ENCODE data around the gene LAMA4.

The LAMA4 gene

GRCh38 chr6:112272799-112273198 is 18.4 kb upstream of the LAMA4 start:
- DNase-seq (ENCODE audit: low spot score), result no peak

DNA sequence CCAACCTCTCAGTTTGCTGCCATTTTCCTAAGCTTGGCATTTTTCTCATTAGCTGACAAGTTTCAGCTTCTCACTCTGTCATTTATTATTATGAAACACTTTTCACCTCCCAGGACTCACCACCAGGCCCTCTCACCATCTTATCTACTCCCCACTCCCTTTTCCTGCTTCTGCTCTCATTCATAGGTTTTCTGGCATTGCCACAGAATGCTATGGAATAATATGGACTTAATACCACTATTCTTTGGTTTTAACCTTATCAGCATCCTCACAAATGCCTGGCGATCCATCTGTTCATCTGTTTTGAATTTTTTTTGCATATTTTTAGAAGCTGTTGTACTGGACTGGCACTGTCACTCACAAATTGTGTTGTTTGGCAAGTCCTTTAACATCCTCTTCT is 16.4 kb upstream of the LAMA4 start:
- DNase-seq (ENCODE audit: low spot score), result no peak

GRCh38 chr6:112269979-112270566 is 15.7 kb upstream of the LAMA4 start:
- no peak for DNase-seq (ENCODE audit: low spot score)

DNA sequence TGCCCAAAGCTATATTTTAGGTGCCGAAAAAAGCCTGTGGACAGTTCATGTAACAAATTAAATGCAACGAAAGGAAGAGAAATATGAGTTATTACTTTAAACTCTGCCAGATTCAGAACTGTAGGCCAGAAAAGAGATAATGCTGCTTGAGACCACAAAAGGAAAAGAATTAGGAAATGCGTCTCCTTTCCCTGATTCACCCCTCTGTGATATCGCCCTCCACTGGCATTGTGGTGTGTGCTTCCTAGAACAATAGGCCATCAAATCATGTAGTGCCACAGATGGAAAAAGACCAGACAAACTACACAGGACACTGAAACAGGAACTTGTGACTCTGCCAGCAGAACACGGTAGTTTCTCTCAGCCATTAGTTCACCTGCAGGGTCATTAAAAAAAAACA is 14.7 kb upstream of the LAMA4 start:
- peak; percentile 69 for DNase-seq (ENCODE audit: low spot score)

DNA sequence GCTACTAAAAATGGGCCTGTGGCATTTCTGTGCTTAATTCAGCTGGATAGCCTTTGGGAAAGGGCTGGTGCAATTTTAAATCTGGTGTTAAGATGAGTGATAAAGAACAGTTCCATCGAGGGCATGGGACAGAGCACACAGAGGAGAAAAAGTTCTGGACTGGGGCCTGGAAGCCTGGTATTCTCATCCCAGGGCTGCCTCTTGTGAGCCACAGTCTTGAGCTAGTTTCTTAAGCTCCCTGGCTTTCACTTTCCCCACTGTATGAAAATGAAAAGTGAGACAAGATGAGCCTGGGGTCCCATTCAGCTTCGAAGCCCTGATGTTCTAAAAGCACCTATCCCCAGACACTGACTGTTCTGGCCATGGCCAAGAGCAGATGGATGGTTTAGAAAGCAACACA is 14.3 kb upstream of the LAMA4 start:
- no peak for DNase-seq (ENCODE audit: low spot score)

GRCh38 chr6:112268019-112268418 is 13.7 kb upstream of the LAMA4 start:
- no peak for DNase-seq (ENCODE audit: low spot score)

- no peak for DNase-seq (ENCODE audit: low spot score)
These were observed 12.0 kb upstream of the LAMA4 start for GRCh38 chr6:112266331-112266730.

DNA sequence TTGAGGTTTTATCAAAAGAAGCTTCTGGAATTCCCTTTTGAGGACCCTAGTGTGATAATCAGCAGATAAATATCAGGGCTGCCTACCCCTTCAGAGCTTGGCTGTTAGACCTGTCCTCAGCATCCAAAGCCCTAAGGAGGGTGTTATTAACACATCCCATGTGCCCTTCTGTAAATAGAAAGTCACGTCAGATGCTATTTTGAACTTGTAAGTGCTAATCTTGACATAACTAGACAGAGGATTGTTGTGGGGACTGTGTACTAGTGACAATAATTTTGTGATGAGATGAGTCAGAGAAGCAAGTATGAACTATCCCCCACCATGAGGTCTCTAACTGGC is 4.9 kb upstream of the LAMA4 start:
- no peak for DNase-seq (ENCODE audit: low spot score)

- no peak for DNase-seq (ENCODE audit: low spot score)
These were observed 4.4 kb upstream of the LAMA4 start for GRCh38 chr6:112258642-112259336.

GRCh38 chr6:112257178-112257855 is 3.0 kb upstream of the LAMA4 start:
- DNase-seq (ENCODE audit: low spot score), result no peak

- no peak for DNase-seq (ENCODE audit: low spot score)
These were observed 554 bp upstream of the LAMA4 start for GRCh38 chr6:112254921-112255320.

DNA sequence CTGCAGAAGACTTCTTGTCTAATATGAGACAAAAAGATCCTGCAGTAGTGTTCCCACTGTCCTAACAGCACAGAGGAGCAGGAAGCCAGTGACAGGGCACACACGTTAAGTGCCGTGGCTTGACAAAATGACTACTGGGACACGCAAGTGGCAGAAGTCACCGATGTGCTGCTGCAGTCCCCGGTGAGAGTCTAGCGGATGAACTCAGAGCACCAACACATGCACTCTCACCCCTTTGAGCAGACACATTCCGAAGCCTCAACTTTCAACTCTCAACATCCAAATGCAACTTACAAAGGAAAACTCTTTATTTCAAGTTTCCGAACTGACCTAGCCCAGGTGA is 898 bp downstream of the LAMA4 start:
- DNase-seq (ENCODE audit: low spot score), result no peak

DNA sequence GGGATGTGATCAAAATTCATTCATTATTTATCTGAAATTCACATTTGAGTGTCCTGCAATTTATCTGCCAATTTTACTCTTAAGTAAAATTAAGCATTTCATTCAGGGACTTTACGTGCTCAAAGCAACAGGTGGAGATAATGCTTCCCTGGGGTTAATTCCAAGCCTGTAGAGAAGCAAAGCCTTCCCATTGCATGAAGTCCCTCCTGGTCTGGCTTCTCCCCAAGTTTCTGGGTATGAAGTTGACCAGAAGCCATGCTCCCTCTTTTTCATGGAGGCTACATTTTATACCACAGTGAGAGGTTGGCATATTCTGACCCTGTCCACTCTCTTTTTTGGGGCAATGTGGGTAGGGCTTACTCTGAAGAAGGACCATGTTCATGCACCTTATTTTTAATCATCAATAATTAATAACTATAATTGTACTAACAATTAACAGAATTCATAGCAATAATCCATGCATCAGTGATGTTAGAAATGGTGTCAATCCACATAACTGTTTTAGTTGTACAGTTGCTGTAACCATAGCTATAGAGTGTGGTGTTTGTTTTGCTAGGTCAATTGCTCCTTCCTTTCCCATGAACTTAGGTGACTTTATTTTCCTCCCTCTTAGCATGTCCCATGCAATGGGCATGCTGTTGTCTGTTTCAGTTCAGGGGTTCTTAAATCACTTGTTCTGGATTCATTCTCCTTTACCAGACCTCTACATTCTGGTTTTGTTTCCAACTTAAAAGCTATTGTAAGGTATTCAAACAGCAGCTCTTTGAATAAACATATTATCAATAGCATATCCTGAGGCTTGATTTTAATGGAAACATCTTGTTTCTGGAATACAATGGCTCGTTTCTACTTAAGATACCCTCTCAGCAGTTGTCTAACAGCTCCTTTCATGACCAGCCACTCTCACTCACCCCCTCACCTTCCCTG is 1.5 kb downstream of the LAMA4 start:
- no peak for DNase-seq (ENCODE audit: low spot score)

DNA sequence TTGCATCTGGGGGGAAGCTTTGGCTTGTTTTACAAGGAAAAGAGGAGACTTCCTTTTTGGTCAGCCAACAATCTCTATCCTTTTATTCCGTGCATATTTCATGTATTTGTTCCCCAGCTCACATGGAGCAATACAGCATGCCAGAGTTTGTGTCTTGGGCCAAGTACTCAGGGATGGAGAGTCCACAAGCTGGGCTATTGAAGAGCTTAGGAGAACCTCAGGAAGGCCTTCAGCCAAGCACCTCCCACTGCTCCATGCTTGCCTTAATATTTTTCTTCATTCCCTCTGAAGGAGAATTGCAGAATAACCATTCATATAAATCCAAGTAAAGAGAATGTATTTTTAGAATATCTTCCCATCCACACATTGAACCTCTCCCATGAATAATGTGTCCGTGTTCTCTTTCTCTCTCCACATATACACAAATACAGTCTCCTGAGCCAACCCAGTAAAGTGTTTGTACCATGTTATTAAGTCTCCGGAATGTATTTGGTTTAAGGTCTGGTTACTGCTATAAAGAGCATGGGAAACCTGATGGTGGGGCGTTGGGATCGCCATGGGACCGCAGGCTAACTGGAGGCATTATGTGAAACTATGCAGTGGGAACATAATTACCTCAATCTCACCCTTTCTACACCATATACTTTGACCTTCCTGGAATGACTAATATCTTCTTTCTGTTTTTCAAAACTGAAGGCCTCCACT is 3.0 kb downstream of the LAMA4 start:
- DNase-seq (ENCODE audit: low spot score), result no peak

- DNase-seq (ENCODE audit: low spot score), result no peak
These were observed 4.9 kb downstream of the LAMA4 start for GRCh38 chr6:112249489-112249888.

DNA sequence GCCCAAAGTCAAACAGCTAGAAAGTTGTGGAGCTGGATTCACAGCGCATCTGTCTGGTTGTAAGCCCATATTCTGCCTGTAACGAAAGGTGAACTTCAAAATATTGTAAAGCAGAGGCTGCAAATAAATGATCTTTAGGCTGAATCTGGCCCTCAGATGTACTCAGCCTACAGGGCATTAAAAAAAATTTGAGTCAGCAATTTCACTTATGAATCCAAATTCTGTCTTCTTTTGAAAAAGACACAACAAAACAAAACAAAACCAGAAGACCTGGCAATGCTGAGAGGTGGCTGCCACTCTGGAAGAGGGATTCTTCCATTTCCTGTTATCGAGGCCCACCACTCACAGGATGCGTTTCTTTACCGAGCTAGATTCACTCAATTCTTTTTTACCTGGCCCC is 7.1 kb downstream of the LAMA4 start:
- no peak for DNase-seq (ENCODE audit: low spot score)

DNA sequence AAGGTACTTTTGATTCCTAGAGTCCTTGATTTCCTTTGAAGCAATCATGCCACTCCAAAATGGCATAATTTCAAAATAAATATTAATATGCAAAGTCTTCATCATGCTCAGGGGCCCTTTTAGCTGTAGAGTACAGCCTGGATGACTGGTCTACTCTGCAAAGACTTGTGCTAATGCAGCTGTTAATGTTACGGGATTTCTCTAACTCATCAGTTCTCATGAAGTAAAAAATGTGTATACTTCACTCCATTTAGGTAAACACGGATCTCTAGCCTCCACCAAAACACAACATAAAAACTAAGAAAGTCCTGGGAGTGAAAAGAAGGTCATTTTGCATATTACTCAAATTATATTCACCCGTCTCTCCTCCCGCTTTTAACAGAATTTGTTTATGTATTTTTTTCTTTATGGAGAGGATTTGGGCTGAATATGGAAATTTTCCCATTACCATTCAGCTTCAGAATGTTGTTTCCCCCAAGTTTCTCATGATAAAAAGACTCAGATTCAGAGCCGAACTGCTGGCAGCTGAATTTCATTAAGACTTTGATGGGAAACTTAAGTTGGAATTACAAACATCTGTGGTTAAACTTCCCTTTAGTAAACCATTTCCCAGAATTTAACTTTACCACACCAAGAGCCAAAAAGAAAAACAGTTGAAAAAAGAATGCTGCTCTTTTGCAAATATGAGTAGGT is 8.7 kb downstream of the LAMA4 start:
- DNase-seq (ENCODE audit: low spot score), result no peak

GRCh38 chr6:112243861-112244827 is 10.2 kb downstream of the LAMA4 start:
- DNase-seq (ENCODE audit: low spot score), result no peak

- no peak for DNase-seq (ENCODE audit: low spot score)
These were observed 12.4 kb downstream of the LAMA4 start for GRCh38 chr6:112241820-112242429.

DNA sequence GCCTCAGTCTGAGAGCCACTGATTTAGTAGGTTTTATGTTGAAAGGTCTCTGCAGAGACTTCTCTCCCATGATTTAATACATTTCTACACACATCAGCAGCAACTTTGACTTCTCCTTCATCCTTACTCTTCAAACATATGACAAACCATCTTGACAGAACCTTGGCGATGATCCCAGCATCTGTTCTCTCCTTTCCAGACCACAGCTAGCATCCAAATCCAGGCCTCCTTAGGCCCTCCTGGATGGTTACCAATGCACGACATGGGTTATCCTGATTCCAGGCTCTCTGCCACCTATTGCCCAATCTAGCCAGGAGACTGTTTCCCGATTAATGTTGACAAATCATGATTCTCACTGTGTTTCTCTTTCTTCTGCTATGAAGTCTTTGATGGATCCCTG is 16.8 kb downstream of the LAMA4 start:
- no peak for DNase-seq (ENCODE audit: low spot score)

Measured in kidney capillary endothelial cell (primary cell).